Measurements from ENCODE around the gene SLC50A1. TPM values are rescaled to one million over a fixed set of nuclear protein-coding genes. Genes with fewer than 3 reads are reported as not detected.

Gene SLC50A1
- total and polyA plus RNA-seq, 2 of the 8 experiments (the other 6 are each of a cell fraction or from before 2014, with no cell fraction given): 36.5 to 90.8 TPM

GRCh38 chr1:155185783-155186066 lies 50.1 kb downstream of the SLC50A1 start:
- CTCF ChIA-PET (ENCODE audit: partially characterized antibody): interaction anchor here (1.1 to 6.1 kb wide), 7 partner anchors 8 to 41 kb away, joined by 3 to 38 read pairs (median 5); partner anchors contain the start of gene KRTCAP2
- no peak overlapping the region for H2BK15ac ChIP-seq (ENCODE audit: low read length)

More at GRCh38 chr1:155185783-155186066, 50.1 kb downstream of the SLC50A1 start:
- FAIRE-seq (no peak), DNase-seq (ENCODE audit: low read depth in 1 of 2, low spot score in 2 of 2) (no peak)
- H4K5ac ChIP-seq (ENCODE audit: insufficient read length, low read depth, low read length): no peak overlapping the region
- no peak overlapping the region for H3K56ac ChIP-seq (replicated peaks; ENCODE audit: insufficient read length, low read depth, low read length)
- TF ChIP-seq EP300 (IDR thresholded peaks at IDR 0.05; ENCODE audit: borderline replicate concordance in 1 of 2, low read depth in 2 of 2, low read length in 2 of 2) (no peak), PHF8 (conservative IDR thresholded peaks at IDR 0.05; ENCODE audit: low read depth, low read length) (no peak), GABPA (IDR thresholded peaks at IDR 0.05; ENCODE audit: borderline replicate concordance, insufficient read depth, low read length) (no peak)
- peaks cover 4 to 20% (median 11%) of the 10 kb centered on the region in 4 experiments for H3K4me1 ChIP-seq (replicated peaks in 1 of 4; ENCODE audit: control insufficient read depth in 3 of 4, insufficient read depth in 4 of 4, low read length in 3 of 4)
- no peak overlapping the region for H3K4me3 ChIP-seq (ENCODE audit: extremely low read depth in 1 of 4, insufficient read depth in 2 of 4, low read depth in 3 of 4, low read length in 4 of 4)
- H4K20me1 ChIP-seq (replicated peaks in 1 of 2; ENCODE audit: control insufficient read depth in 1 of 2, insufficient read depth in 2 of 2, low read length in 2 of 2): no peaks in the 10 kb centered on the region
- H2BK120ac ChIP-seq (replicated peaks; ENCODE audit: low read depth, low read length): no peak overlapping the region
- no peak overlapping the region for H4K8ac ChIP-seq (ENCODE audit: extremely low read depth, insufficient read depth, low read length)
- 76% methylated on average over 6 of the region's 6 CpGs; no CpG with 5 or more reads in 1 of the 2 experiments for WGBS, 2 experiments (ENCODE audit: extremely low coverage in 1 of 2, insufficient coverage in 1 of 2, insufficient read length in 1 of 2, insufficient replicate concordance in 2 of 2, low coverage in 1 of 2, low lambda C conversion rate in 2 of 2, missing lambda C conversion rate in 1 of 2)
- H2AK5ac ChIP-seq (ENCODE audit: low read depth, low read length): 0 out of 2 replicates have a peak overlapping the region, but pooled peaks have one; percentile 24
- H3K18ac ChIP-seq (ENCODE audit: extremely low read depth, low read length): peak overlapping the region; percentile 44
- no peaks in the 10 kb centered on the region for H3K27me3 ChIP-seq (replicated peaks in 1 of 4; ENCODE audit: control insufficient read depth in 3 of 4, extremely low read depth in 1 of 4, insufficient read depth in 3 of 4, low read length in 3 of 4)
- no peak overlapping the region for H3K14ac ChIP-seq (ENCODE audit: insufficient read length)
- H4K91ac ChIP-seq (replicated peaks; ENCODE audit: insufficient read length, low read length): no peak overlapping the region
- POLR2A ChIA-PET (ENCODE audit: partially characterized antibody): interaction anchor here (1.0 to 20.5 kb wide), 6 partner anchors 8 to 123 kb away, joined by 3 to 512 read pairs (median 8); partner anchors contain the start of genes KRTCAP2, MTX1, THBS3 and TRIM46
- peak overlapping the region; percentile 52; the same call in 1 of the 2 replicates for H2BK5ac ChIP-seq (ENCODE audit: low read depth, low read length)
- H3K36me3 ChIP-seq (ENCODE audit: control insufficient read depth in 2 of 4, insufficient read depth in 4 of 4, low read length in 3 of 4): peaks cover 0 to 12% (median 6%) of the 10 kb centered on the region in 4 experiments; a peak in 5 of 8 replicates
- no peaks in the 10 kb centered on the region for H3K79me2 ChIP-seq (ENCODE audit: control insufficient read depth in 1 of 2, insufficient read depth in 2 of 2, low read length in 2 of 2)
- H3K27ac ChIP-seq (ENCODE audit: low read depth, low read length): no peak overlapping the region; the same call in 1 of the 2 replicates
- H2BK20ac ChIP-seq (ENCODE audit: low read length): peak overlapping the region; percentile 6; the same call in 1 of the 2 replicates
- H3K4ac ChIP-seq (replicated peaks; ENCODE audit: insufficient read length, low read depth, low read length): no peak overlapping the region
- no peaks in the 10 kb centered on the region; the same call in 1 of the 2 replicates for H3K23me2 ChIP-seq (ENCODE audit: low read depth, low read length)
- 0 out of 4 replicates have a peak overlapping the region, but pooled peaks of 1 of the 2 experiments have one; percentile 54 for H3K4me2 ChIP-seq (ENCODE audit: insufficient read depth in 1 of 2, low read depth in 2 of 2, low read length in 2 of 2)
- H3K23ac ChIP-seq (ENCODE audit: insufficient read length): no peak overlapping the region
- H3K9me3 ChIP-seq (ENCODE audit: insufficient read depth in 2 of 2, low read depth in 1 of 2, low read length in 1 of 2): no peaks in the 10 kb centered on the region
- H2AFZ ChIP-seq (ENCODE audit: low read length): no peak overlapping the region
- H3K79me1 ChIP-seq (ENCODE audit: low read depth, low read length): no peaks in the 10 kb centered on the region
- no peak overlapping the region for H3K9ac ChIP-seq (replicated peaks in 1 of 4; ENCODE audit: extremely low read depth in 1 of 4, low read depth in 3 of 4, low read length in 3 of 4)
- peak overlapping the region; percentile 39; the same call in 1 of the 2 replicates for H2BK12ac ChIP-seq (ENCODE audit: low read depth, low read length)
